Rectal smooth muscle tissue (tissue), 1 donor: Measurements from ENCODE around the gene PLAGL1.

Source experiments
- H3K27ac ChIP-seq: one replicate; pipeline ENCODE4 v1.7.0; 2013; ENCODE audit warnings: low read depth, low read length, inconsistent platforms
- H3K27me3 ChIP-seq: one replicate; pipeline ENCODE4 v1.7.0; 2013; ENCODE audit warnings: low read length; ENCODE audit not compliant: control insufficient read depth, insufficient read depth
- H3K36me3 ChIP-seq: one replicate; pipeline ENCODE4 v1.7.0; 2013; ENCODE audit warnings: low read length; ENCODE audit not compliant: control insufficient read depth, insufficient read depth
- H3K4me1 ChIP-seq: one replicate; pipeline ENCODE4 v1.7.0; 2013; ENCODE audit warnings: low read length; ENCODE audit not compliant: control insufficient read depth, insufficient read depth
- H3K4me3 ChIP-seq: one replicate; pipeline ENCODE4 v1.7.0; 2013; ENCODE audit warnings: low read length
- H3K9ac ChIP-seq: one replicate; pipeline ENCODE4 v1.7.0; 2013; ENCODE audit warnings: low read length

Gene PLAGL1

DNA sequence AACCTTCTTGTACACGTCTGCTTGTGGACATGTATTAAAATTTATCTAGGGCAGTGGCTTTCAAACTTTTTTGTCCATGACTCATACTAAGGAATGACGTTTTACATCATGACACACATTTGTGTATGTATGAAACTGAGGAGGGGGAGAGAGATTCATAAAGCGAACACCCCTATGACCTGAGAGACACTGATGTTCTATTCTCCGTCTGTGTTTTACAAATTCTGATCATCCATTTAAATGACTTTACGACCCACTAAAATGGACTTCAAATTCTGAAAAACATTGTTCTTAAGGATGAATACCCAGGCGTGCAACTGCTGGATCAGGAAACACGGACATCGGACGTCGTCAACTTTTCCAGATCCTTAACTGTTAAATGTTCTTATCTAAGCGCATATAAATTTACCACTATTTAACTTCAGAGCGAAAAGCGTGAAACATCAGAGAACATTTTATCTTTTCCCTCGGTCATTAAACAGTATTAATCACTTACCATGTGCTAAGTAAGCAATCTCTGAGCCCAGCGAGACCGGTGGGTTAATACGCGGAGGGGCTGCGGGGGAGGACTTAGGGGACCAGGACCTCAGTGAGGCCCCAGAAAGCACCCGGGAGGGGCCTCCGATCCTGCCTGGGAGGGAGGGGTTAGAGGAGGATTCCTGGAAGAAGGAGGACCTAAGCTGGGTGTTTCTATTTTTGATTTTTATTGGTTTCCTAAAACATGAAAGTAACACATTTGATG, 1.2 kb downstream of the PLAGL1 start:
- H3K27ac ChIP-seq, result peak overlapping the region; percentile 15
- H3K9ac ChIP-seq, result peak overlapping the region; percentile 2
- H3K27me3 ChIP-seq, result no peaks in the 10 kb centered on the region
- H3K36me3 ChIP-seq, result no peaks in the 10 kb centered on the region
- peak overlapping the region; percentile 65 for H3K4me3 ChIP-seq
- no peaks in the 10 kb centered on the region for H3K4me1 ChIP-seq

DNA sequence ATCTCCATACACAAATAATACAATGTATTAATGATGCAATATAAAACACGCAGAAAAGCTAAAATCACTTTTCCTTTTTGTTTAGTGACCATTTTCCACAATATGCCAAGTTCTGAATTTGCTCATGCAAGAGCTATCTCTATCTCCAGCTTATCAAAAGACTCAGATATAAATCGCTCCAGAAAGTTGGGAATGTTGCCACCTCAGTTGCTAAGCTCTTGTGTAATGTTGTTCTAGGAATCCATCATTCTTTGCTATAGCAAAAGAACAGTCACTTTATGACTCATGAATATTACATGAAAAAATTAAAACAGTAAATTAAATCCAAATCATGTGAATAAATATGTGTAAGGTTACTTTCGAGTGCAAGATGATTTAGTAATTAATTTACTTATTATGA, 8.7 kb downstream of the PLAGL1 start:
- H3K4me3 ChIP-seq, result no peak overlapping the region
- H3K36me3 ChIP-seq, result no peaks in the 10 kb centered on the region
- no peaks in the 10 kb centered on the region for H3K27me3 ChIP-seq
- H3K27ac ChIP-seq, result no peak overlapping the region
- no peak overlapping the region for H3K9ac ChIP-seq
- H3K4me1 ChIP-seq, result no peaks in the 10 kb centered on the region

DNA sequence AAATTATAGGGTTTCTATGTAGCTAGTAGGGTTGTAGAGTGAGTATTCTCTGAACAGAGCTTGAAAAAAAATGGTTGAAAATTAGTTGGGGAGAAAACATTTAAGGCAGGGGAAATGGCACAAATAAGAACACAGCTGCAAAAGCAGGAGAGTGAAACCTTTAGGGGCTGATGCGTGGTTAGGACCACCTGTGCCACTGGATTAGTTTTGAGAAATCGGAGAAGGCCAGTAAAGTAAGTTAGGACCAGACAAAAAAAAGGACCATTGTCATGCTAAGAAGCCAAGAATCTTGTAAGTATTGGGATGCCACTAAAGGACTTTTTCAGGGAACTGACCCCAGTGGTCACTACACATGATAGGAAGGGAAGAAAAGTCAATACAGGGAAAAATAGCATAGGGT, 9.4 kb downstream of the PLAGL1 start:
- Histone ChIP-seq H3K36me3 (no peaks in the 10 kb centered on the region), H3K4me3 (no peak overlapping the region), H3K27ac (no peak overlapping the region), H3K9ac (no peak overlapping the region), H3K27me3 (no peaks in the 10 kb centered on the region), H3K4me1 (no peaks in the 10 kb centered on the region)

DNA sequence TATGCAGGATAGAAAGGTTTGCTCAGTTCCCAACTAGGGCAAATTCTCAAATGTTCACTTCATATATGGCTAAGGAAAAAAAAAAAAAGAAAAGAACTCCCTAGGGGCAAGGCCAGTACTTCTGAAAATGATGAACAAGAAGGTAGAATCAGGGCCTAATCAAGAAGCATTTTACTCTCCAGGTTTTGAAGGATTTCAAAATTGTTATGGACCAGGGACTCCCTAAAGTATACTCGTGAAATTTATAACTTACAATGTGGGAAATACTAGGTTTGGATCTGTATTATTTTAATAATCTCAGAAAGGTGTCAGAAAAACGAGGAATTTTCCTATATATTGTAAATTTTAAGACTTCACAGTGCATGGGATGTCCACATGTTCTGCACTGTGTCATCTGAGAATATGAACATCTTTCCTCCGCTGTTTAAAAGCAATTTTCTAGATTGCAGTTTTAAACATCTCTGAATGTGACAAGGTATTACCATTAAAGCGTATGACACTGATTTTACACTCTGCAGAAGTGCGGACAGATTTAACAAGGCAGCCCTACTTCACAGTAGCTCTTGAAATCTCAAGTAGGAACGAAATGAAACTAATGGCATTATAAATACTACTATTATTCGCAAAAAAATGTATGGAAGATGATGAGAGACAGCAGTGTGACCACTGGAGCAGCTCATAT, 14.0 kb downstream of the PLAGL1 start:
- Histone ChIP-seq H3K9ac (no peak overlapping the region), H3K27ac (no peak overlapping the region)

DNA sequence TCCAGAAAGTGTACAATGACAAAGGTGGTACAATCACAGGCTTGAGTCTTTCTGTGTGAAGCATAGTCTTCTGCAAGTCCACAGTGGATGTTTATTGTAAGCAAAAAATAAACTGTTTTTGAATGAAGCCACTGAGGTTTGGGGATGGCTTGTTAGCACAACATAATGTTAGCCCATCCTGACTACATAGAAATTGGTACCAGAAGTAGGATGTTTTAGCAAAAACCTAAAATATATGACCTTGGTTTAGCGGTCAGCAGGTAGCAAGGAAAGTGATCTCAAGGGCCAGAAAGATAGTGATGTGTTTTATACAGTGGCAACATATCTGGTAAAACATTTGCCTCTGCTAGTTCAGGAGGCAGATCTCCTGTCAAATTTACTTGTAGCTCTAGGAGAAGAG, 15.8 kb downstream of the PLAGL1 start:
- no peak overlapping the region for H3K27ac ChIP-seq
- H3K4me1 ChIP-seq, result no peaks in the 10 kb centered on the region
- H3K9ac ChIP-seq, result no peak overlapping the region
- no peaks in the 10 kb centered on the region for H3K27me3 ChIP-seq
- no peak overlapping the region for H3K4me3 ChIP-seq
- H3K36me3 ChIP-seq, result no peaks in the 10 kb centered on the region

More for the DNA sequence above, 14.0 kb downstream of the PLAGL1 start:
- Histone ChIP-seq H3K4me1 (no peaks in the 10 kb centered on the region), H3K27me3 (no peaks in the 10 kb centered on the region), H3K36me3 (no peaks in the 10 kb centered on the region), H3K4me3 (no peak overlapping the region)

DNA sequence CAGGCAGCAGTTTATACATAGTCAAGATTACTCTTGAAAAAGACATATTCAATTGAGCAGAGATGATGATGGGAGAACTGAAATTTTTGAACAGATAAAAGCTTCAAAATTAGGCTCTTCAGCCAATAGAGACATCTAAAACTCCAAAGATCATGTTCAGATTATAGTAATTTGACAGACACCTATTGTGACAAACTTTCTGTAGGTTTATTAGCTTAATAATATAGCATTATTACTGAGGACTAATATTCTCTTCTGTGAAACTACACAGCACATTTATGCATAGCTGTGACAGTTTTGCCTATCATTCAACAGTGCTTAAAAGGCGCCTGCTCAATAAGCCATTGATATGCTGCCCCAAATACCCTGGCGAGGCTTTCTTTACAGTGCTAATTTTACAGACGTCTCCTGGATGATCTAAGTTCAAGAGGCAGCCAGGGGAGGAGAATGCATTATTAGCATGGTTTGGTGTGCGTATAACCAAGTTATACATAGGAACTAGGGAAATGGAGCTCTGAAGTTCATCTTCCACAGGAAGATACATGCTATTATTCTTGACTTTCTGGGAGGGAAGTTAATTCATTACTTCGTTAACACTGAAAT, 21.5 kb downstream of the PLAGL1 start:
- Histone ChIP-seq H3K4me3 (no peak overlapping the region), H3K36me3 (no peaks in the 10 kb centered on the region), H3K27ac (no peak overlapping the region), H3K4me1 (no peaks in the 10 kb centered on the region), H3K9ac (no peak overlapping the region), H3K27me3 (no peaks in the 10 kb centered on the region)

DNA sequence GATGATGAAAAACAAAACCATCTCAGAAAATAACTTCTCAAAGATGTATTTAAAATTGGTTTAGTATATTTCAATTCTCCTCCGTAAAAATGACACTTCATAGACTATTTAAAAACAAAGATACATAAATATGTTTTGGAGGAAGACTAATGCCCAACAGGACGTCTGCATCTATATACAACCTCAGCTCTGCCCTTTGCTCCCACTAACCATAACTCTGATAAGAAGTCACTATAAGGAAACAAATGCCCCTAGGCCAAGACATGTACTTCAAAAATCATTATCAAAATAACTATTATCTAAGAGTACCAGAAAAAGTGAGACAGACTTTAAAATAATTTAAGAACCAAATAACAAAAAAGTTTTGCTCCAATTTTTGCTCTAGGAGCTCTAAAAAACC, 23.4 kb downstream of the PLAGL1 start:
- H3K4me1 ChIP-seq, result no peaks in the 10 kb centered on the region
- no peaks in the 10 kb centered on the region for H3K27me3 ChIP-seq
- no peak overlapping the region for H3K9ac ChIP-seq
- no peak overlapping the region for H3K4me3 ChIP-seq
- H3K36me3 ChIP-seq, result no peaks in the 10 kb centered on the region
- H3K27ac ChIP-seq, result no peak overlapping the region

DNA sequence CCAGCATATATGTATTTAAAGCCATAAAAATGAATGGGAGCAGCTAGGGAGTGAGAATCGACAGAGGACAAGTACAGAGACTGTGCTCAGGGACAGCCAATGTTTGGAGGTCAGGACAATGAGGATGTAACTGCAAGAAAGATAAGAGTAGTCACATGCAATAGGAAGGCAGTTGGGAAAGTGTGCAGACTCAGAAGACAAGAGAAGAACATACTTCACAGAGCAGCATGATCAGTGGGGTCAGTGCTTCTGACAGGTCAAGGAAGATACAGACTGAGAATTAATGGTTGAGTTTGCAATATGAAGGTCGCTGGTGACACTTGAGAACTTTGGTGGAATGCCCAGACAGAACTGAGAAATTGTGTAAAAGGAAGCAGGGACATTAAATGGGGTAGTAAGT, 25.1 kb downstream of the PLAGL1 start:
- Histone ChIP-seq H3K4me1 (no peaks in the 10 kb centered on the region), H3K9ac (no peak overlapping the region), H3K27ac (no peak overlapping the region), H3K36me3 (no peaks in the 10 kb centered on the region), H3K27me3 (no peaks in the 10 kb centered on the region), H3K4me3 (no peak overlapping the region)

DNA sequence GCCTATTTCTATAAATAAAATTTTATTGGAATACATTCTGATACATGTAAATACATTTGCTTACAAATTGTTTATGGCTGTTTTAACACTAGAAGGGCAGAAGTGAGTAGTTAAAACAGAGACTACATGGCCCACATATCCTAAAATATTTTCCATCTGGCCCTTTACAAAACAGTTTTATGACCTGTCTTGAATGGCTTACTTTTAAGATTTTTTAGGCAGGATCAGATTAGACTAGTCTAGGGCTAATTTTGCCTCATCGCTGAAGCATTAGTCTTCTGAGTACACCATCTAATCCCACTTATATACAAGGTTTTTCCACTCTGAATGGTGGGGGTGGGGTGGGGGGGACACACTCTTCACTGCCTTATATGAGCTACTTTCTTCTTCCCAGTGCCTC, 27.1 kb downstream of the PLAGL1 start:
- H3K27me3 ChIP-seq, result no peaks in the 10 kb centered on the region
- H3K27ac ChIP-seq, result no peak overlapping the region
- H3K9ac ChIP-seq, result no peak overlapping the region
- no peak overlapping the region for H3K4me3 ChIP-seq
- H3K4me1 ChIP-seq, result no peaks in the 10 kb centered on the region
- no peaks in the 10 kb centered on the region for H3K36me3 ChIP-seq

DNA sequence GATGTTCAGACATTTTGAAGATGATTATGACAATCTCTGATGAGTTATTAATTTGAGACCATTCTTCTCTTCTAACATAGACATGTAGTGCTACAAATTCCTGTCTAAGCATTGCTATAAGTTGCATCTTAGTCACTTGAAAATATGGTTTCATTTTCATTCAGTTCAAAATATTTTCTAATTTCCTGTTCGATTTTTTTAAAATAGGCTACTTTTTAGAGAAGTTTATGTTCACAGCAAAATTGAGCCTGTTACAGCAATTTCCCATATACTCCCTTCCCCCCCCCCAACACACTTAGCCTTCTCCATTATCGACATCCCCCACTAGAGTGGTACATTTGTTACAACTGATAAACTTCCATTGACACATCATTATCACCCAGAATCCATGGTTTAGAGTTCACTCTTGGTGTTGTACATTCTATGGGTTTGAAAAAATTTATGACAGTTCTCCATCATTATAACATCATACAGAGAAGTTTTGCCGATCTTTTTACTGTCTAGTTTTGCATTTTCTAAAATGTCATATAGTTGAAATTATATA, 31.2 kb downstream of the PLAGL1 start:
- Histone ChIP-seq H3K4me1 (no peaks in the 10 kb centered on the region), H3K4me3 (no peak overlapping the region), H3K27me3 (no peaks in the 10 kb centered on the region), H3K27ac (no peak overlapping the region), H3K9ac (no peak overlapping the region), H3K36me3 (no peaks in the 10 kb centered on the region)

DNA sequence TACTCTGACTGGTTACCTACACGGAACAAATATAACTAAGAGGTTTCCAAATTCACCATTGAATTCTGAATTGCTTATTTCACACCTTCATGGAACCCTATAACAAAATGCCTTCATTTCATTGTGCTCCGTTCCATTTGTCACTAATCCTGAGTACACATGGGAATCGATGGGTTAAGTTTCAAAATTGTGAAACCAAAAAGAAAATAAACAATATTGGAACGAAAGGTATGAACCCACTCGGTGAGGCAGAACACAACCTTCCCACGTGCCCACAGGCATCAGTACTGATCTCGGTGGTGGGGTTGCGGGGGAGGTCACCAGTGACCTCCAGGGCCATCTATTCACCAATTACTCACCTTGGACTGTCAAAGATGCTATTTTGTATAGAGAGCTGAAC, 34.0 kb downstream of the PLAGL1 start:
- Histone ChIP-seq H3K36me3 (no peaks in the 10 kb centered on the region), H3K27me3 (no peaks in the 10 kb centered on the region), H3K9ac (no peak overlapping the region), H3K27ac (no peak overlapping the region), H3K4me3 (no peak overlapping the region), H3K4me1 (no peaks in the 10 kb centered on the region)

DNA sequence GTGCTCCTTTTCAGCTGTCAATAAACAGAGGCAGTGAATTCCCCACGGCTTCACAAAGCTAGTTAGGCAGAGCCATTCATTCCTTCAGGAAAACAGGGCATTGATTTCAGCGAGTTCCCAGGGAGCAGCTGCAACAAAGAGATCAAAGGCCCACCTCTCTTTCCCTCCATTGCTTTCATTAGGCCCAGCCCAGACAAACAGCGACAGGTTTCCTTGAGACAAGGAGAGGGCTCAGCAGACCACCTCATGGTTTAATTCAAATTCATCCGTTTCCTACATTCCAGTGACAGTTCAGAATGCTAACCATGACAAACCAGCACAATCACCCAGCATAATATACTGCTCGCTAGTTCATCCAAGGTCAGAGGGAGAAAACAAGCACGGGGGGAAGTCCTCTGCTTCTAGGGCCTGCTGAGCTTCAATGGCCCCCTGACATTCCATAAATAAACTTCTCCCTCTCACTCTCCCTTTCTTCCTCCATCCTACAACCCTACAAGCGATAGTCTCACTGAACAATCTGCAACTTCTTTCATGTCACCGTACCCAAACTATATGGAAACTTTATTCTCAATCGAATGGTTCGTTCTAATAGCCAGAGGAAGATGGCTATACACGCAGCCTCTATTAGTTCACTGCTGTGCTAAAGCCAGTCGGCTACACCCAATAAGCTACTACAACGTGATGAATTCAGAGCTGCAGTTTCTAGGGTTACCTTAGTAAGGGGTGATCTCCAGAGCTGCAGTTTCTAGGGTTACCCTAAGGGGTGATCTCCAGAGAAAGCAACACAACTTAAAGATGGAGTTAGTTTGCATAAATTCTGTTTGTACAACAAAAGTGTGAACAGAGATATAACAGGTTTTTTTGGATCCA, 34.7 kb downstream of the PLAGL1 start:
- H3K36me3 ChIP-seq, result no peaks in the 10 kb centered on the region
- no peaks in the 10 kb centered on the region for H3K4me1 ChIP-seq
- H3K27me3 ChIP-seq, result no peaks in the 10 kb centered on the region
- H3K27ac ChIP-seq, result no peak overlapping the region
- H3K9ac ChIP-seq, result no peak overlapping the region
- H3K4me3 ChIP-seq, result no peak overlapping the region
